B cell (primary cell): Measurements from ENCODE around the gene CHTF18. TPM values are rescaled to one million over a fixed set of nuclear protein-coding genes. Genes with fewer than 3 reads are reported as not detected.

Source experiments
- ATAC-seq: fragments of 200-7000 bp; cut with Tn5 transposase; one replicate; pipeline ENCODE4 v1.10.0; 2021; ENCODE audit warnings: low read depth, mild to moderate bottlenecking, moderate number of reproducible peaks, moderate library complexity
- CTCF ChIA-PET: fragments of 350-600 bp; sonication (Branson Sonifier 250); formaldehyde crosslinking; loops from one replicate; lab custom pipeline; 2021; ENCODE audit warnings: antibody characterized with exemption, inconsistent platforms; lab: Charles Lee
- POLR2A ChIA-PET: fragments of 350-600 bp; sonication (Branson Sonifier 250); formaldehyde crosslinking; loops from one replicate; lab custom pipeline; 2021; ENCODE audit warnings: antibody characterized with exemption; lab: Charles Lee
- DNase-seq: peaks from one replicate; pipeline ENCODE4 v3.0.0; 2013
- H2AFZ ChIP-seq: 2 replicates; pipeline ENCODE4 v1.6.1; 2012; ENCODE audit warnings: mild to moderate bottlenecking, low read depth, low read length; ENCODE audit not compliant: insufficient read depth, poor library complexity, severe bottlenecking
- H3K27ac ChIP-seq, 2 donors: 1 replicate in 1 of 2; 2 replicates in 1 of 2; pipeline ENCODE4 v1.5.1; 2012 to 2013; ENCODE audit warnings: low read length in 2 of 2, mild to moderate bottlenecking in 2 of 2, moderate library complexity in 1 of 2
- H3K27me3 ChIP-seq, 4 experiments: fragments of 200-600 bp in 1 of 4; sonication (generic) in 1 of 4; replicated peaks in 1 of 4; 1 replicate in 2 of 4; 2 replicates in 2 of 4; pipeline versions ENCODE4 v1.6.1 to v1.7.0; 2013 to 2016; ENCODE audit warnings: low read length in 3 of 4, mild to moderate bottlenecking in 2 of 4, mixed read lengths in 1 of 4, moderate library complexity in 1 of 4; ENCODE audit not compliant: insufficient read depth in 4 of 4, control insufficient read depth in 3 of 4; ENCODE audit errors: control extremely low read depth in 1 of 4
- H3K36me3 ChIP-seq, 2 experiments: replicated peaks in 1 of 2; 1 replicate in 1 of 2; 2 replicates in 1 of 2; pipeline versions ENCODE4 v1.6.1 to v1.7.1; 2013; ENCODE audit warnings: low read length in 1 of 2; ENCODE audit not compliant: insufficient read depth in 2 of 2, control insufficient read depth in 1 of 2; ENCODE audit errors: control extremely low read depth in 1 of 2, extremely low read depth in 1 of 2
- H3K4me1 ChIP-seq, 2 donors: fragments of 200-600 bp in 1 of 2; sonication (generic) in 1 of 2; 1 replicate in 1 of 2; 2 replicates in 1 of 2; pipeline versions ENCODE4 v1.5.1 to v1.6.1; 2013 to 2017; ENCODE audit warnings: low read length in 2 of 2; ENCODE audit not compliant: control insufficient read depth in 2 of 2, insufficient read depth in 2 of 2
- H3K4me2 ChIP-seq: replicated peaks from 2 replicates; pipeline ENCODE3; 2012; ENCODE audit warnings: mild to moderate bottlenecking, low read depth, low read length; ENCODE audit not compliant: poor library complexity, severe bottlenecking
- H3K4me3 ChIP-seq, 5 experiments: fragments of 200-600 bp in 1 of 5; sonication (generic) in 1 of 5; 1 replicate in 3 of 5; 2 replicates in 2 of 5; pipeline versions ENCODE4 v1.5.1 to v1.7.0; 2011 to 2016; ENCODE audit warnings: low read length in 4 of 5, mild to moderate bottlenecking in 4 of 5, low read depth in 2 of 5, control low read depth in 1 of 5, moderate library complexity in 1 of 5; ENCODE audit not compliant: insufficient read depth in 1 of 5; ENCODE audit errors: control extremely low read depth in 1 of 5, extremely low read depth in 1 of 5
- H3K79me2 ChIP-seq: fragments of 200-600 bp; sonication (generic); one replicate; pipeline ENCODE4 v1.6.0; 2016; ENCODE audit warnings: low read length; ENCODE audit not compliant: control insufficient read depth, insufficient read depth
- H3K9ac ChIP-seq: fragments of 200-600 bp; sonication (generic); 2 replicates; pipeline ENCODE4 v1.6.1; 2017; ENCODE audit warnings: mild to moderate bottlenecking, low read length, moderate library complexity
- H3K9me3 ChIP-seq, 3 donors: one replicate each; pipeline versions ENCODE4 v1.6.1 to v1.7.1; 2013; ENCODE audit warnings: low read length in 2 of 3; ENCODE audit not compliant: control insufficient read depth in 2 of 3, insufficient read depth in 1 of 3; ENCODE audit errors: control extremely low read depth in 1 of 3
- H4K20me1 ChIP-seq: 2 replicates; pipeline ENCODE4 v1.6.0; 2012; ENCODE audit warnings: mild to moderate bottlenecking, low read length; ENCODE audit not compliant: insufficient read depth, control insufficient read depth, poor library complexity, severe bottlenecking
- H3K27ac Mint-ChIP-seq: one replicate; pipeline ENCODE4 v1.8.0; 2021; ENCODE audit warnings: mixed read lengths
- H3K27me3 Mint-ChIP-seq: one replicate; pipeline ENCODE4 v1.8.0; 2021; ENCODE audit warnings: mixed read lengths
- H3K4me1 Mint-ChIP-seq: one replicate; pipeline ENCODE4 v1.8.0; 2021; ENCODE audit warnings: mixed read lengths
- H3K4me3 Mint-ChIP-seq: one replicate; pipeline ENCODE4 v1.8.0; 2021; ENCODE audit warnings: mixed read lengths
- H3K9me3 Mint-ChIP-seq: one replicate; pipeline ENCODE4 v1.8.0; 2022; ENCODE audit warnings: mixed read lengths; ENCODE audit not compliant: insufficient read depth
- CTCF ChIP-seq: fragments of 200-600 bp; IDR thresholded peaks from one replicate; pipeline ENCODE4 v1.8.0; 2022; ENCODE audit warnings: antibody characterized with exemption, mild to moderate bottlenecking
- EZH2 ChIP-seq: IDR thresholded peaks from 2 replicates; pipeline ENCODE4 v1.6.1; 2012; ENCODE audit warnings: borderline replicate concordance, low read depth, mild to moderate bottlenecking, moderate library complexity, low read length; ENCODE audit not compliant: insufficient read depth, poor library complexity, severe bottlenecking
- WGBS: methylation state at CpG from one replicate; pipeline ENCODE4 v1.1.5; 2013; ENCODE audit warnings: missing lambda C conversion rate; ENCODE audit not compliant: insufficient coverage; 5-methylcytosine and 5-hydroxymethylcytosine counted together
- intact Hi-C: fragments of 100-400 bp; cut with micrococcal nuclease; formaldehyde crosslinking; loops from one replicate; pipeline ENCODE4 v1.10.0; 2022
- polyA plus RNA-seq: library from polyadenylated mRNA; depleted of rRNA; stranded (reverse); fragments of >200 nt; gene quantifications from 2 replicates; pipeline ENCODE4 v1.2.3, GENCODE V29; 2012
- total RNA-seq, 2 donors: library from RNA; stranded (reverse); fragments of 120-200 nt in 1 of 2; gene quantifications; 1 replicate in 1 of 2; 2 replicates in 1 of 2; pipeline versions ENCODE4 v1.2.3 to v1.2.4, GENCODE V29; 2013 to 2022

Gene CHTF18
- total and polyA plus RNA-seq, 2 donors (not counting 1 experiment from before 2014, with no cell fraction given) = 72.3 to 76.1 TPM

DNA sequence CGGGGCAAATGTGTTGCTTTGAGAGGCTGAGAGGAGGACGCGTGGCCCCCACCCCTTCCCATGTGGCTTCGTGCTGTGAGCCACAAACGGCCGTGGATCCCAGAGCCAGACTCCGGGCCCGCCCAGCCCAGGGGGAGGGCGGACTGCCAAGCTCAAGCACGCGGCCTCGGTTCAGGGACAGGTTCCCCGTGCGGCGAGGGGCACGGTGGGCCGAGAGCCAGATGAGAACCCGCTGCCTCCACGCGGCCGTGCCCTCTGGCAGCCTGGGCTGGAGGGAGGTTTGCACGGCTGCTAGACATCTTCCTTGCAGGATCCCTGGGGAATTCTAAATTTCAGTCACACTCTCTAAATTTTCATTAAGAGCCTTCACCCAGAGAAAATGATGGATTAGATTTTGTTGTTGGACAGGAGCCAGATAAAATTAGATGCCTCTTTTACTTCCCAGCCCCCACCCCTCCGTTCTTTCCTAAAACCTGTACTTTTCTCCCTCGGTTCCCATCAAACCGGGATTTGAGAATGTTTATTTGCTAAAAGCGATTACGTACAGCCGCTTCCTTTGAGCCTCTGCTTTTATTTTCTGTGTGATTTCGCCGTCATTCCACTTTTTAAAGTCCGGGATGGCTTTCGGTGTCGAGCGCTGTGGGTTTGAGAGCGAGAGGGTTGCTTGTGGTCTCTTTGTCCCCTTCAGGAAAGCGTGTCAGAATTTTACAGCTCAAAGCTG is 37.1 kb downstream of the CHTF18 start:
- Histone ChIP-seq H3K27ac (no peak overlapping the region), H4K20me1 (no peaks in the 10 kb centered on the region), H3K4me1 (no peaks in the 10 kb centered on the region), H3K79me2 (no peaks in the 10 kb centered on the region), H2AFZ (no peak overlapping the region), H3K9me3 (peaks cover 0 to 4% (median 0%) of the 10 kb centered on the region in 3 donors), H3K9ac (no peak overlapping the region), H3K36me3 (no peaks in the 10 kb centered on the region), H3K27me3 (peaks cover 0 to 7% (median 0%) of the 10 kb centered on the region in 4 experiments), H3K4me2 (no peak overlapping the region), H3K4me3 (no peak overlapping the region)
- Mint-ChIP-seq H3K27ac (no peak overlapping the region), H3K4me3 (no peak overlapping the region), H3K27me3 (peaks cover 23% of the 10 kb centered on the region), H3K9me3 (no peaks in the 10 kb centered on the region), H3K4me1 (peaks cover 3% of the 10 kb centered on the region)
- POLR2A ChIA-PET = no interaction called here
- TF ChIP-seq EZH2 = no peak
- TF ChIP-seq CTCF = no peak
- intact Hi-C loops = no loop called here
- DNase-seq (no peak), ATAC-seq (no peak)
- CTCF ChIA-PET = no interaction called here
- whole genome bisulfite sequencing = 72% methylated on average over 34 of the region's 36 CpGs

DNA sequence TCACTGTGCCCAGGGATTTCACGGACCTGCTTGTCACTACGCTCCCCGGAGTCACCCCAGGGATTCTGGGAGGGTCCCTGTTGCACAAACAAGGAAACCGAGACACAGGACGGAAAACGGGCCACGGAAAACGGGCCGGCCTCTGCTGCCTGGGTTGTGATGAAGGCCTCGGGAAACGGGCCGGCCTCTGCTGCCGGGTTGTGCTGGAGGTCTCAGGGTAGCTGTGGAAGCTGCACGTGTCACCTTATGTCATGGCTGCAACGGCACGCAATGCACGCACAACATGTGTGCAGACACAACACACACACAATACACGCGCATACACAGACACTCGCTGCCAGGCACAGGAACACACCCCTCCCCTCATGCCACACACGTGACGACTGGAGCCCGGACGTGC is 39.1 kb downstream of the CHTF18 start:
- Mint-ChIP-seq H3K4me1 (no peaks in the 10 kb centered on the region), H3K9me3 (no peaks in the 10 kb centered on the region), H3K27me3 (peaks cover 18% of the 10 kb centered on the region), H3K27ac (no peak overlapping the region), H3K4me3 (no peak overlapping the region)
- no peak overlapping the region for H3K27ac ChIP-seq
- H3K4me3 ChIP-seq = no peak overlapping the region
- no peaks in the 10 kb centered on the region for H3K4me1 ChIP-seq
- H3K4me2 ChIP-seq = no peak overlapping the region
- no peaks in the 10 kb centered on the region for H3K36me3 ChIP-seq
- no peaks in the 10 kb centered on the region for H3K9me3 ChIP-seq
- no peak for ATAC-seq
- WGBS = 97% methylated on average over 23 of the region's 24 CpGs
- intact Hi-C loops = no loop called here
- H2AFZ ChIP-seq = no peak overlapping the region
- no peak for DNase-seq
- no peaks in the 10 kb centered on the region for H3K79me2 ChIP-seq
- no peaks in the 10 kb centered on the region for H4K20me1 ChIP-seq
- ChIA-PET POLR2A (no interaction called here), CTCF (no interaction called here)
- H3K9ac ChIP-seq = no peak overlapping the region
- peaks cover 0 to 13% (median 0%) of the 10 kb centered on the region in 4 experiments for H3K27me3 ChIP-seq
- TF ChIP-seq EZH2 = no peak
